ENCODE measurements around the gene PTPN23.
A peak's percentile ranks its signal among the peaks of the same experiment; 100 is the strongest.

PTPN23 gene

DNA sequence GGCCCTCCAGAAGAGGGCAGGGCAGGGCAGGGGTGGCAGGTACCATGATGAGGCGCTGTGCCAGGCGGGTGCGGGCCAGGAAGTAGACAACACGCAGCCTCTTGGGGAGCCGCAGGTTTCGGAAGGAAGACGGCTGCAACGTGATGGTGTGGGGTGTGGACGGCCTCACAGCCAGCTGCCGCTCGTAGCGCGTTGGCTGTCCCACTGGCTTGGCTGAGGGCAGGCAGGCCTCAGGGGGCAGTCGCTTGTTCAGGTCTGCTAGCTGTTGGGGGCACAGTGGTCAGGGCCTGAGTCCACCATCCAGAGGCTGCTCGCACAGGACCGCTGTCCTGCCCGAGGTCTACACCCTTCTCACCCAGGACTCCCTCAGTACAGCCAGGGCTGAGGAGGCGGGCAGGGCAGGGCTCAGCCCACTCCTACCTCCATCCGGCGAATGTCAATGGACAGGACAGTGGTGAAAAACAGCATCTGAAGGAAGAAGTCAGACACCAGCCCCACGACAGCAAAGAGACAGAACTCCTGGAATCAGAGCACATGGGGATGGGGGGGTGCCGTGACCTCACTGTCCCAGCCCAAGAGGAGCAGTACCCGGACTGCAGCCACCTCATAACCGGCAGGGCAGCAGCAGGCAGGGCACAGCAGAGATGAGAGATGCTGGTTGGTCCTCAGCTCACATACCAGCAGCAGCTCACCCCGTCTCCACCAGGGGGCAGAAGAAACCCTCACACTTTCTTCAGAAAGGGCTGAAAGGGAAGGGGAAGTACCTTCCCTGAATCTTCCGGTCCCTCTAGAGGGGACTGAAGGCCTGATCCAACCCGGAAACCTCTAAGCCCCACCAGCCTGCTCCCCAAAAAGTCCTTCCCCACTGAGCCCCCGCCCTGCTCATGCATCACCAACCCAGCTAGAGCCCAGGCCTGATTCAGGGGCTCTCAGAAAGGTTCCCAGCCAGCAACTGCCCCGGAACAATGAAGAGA is 40.0 kb downstream of the PTPN23 start:
- peak; percentile 94 for DNase-seq (ENCODE audit: low spot score)

DNA sequence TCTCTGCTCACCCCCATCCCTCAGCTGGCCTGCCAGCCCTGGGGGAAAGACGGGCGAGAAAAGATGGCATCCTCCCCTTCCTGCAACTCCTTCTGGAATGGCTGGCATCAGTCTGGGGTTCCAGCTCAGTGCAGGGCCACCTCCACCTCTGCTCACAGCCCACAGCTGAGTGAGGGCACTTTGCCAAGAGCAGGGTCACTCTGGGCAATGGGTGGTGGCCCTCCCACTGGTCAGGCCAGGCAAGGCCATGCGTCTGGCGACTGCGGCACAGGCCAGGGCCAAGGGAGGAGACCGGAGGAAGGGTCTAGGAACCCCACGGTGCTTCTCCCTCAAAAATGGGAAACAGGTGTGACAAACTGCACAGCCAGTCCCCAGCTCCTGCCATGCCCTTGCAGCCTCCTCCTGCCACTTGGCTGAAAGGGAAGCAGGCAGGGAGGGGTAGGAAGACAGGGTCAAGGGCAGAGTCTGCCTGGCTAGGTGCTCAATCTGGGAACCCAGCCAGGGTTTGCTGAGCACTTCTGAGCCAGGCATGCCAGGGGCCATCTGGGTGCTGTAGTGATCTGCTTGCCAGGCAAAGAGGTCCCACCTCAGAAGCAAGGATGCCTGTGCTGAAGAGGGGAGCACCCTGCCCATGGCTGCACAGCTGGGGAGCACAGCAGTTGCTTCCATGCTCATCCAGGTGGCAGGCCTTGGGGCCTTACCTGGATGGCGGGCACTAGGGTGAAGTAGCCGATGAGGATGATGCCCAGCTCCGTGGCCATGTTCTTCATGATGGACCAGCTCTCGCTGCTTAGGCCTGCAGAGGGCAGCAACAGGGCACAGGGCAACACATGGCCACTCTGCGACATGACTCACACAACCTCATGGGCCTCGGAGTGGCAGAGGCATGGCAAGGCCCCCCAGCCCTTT is 41.2 kb downstream of the PTPN23 start:
- peak; percentile 58 for DNase-seq (ENCODE audit: low spot score)

- peak; percentile 4 for DNase-seq (ENCODE audit: low spot score)
Measured at GRCh38 chr3:47422743-47423142, 41.9 kb downstream of the PTPN23 start.

- DNase-seq (ENCODE audit: low spot score), result peak; percentile 3
Measured at GRCh38 chr3:47423548-47424145, 42.8 kb downstream of the PTPN23 start.

- peak; percentile 4 for DNase-seq (ENCODE audit: low spot score)
Measured at GRCh38 chr3:47424434-47425382, 43.9 kb downstream of the PTPN23 start.

DNA sequence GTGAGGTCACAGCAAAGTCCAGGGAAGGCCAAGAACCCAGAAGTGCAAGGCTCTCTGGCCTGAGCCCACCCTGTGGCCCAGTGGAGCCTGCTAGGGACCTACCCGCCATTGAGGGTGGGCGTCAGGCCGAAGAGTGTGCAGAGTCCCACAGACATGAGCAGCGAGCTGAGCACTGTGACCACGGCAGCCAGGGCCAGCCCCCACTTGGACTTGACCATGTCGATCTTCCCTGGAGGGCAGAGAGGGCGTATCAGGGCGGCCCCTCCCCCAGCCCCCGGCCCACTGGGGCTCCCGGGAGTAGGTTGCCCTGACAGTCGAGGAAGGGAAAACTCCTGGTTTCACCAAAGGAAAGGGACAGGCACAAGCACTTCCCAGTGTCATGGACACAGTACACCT is 44.6 kb downstream of the PTPN23 start:
- DNase-seq (ENCODE audit: low spot score), result peak; percentile 13

GRCh38 chr3:47425959-47426358 is 45.1 kb downstream of the PTPN23 start:
- peak; percentile 4 for DNase-seq (ENCODE audit: low spot score)

- no peak for DNase-seq (ENCODE audit: low spot score)
Measured at GRCh38 chr3:47427866-47428265, 47.0 kb downstream of the PTPN23 start.

DNA sequence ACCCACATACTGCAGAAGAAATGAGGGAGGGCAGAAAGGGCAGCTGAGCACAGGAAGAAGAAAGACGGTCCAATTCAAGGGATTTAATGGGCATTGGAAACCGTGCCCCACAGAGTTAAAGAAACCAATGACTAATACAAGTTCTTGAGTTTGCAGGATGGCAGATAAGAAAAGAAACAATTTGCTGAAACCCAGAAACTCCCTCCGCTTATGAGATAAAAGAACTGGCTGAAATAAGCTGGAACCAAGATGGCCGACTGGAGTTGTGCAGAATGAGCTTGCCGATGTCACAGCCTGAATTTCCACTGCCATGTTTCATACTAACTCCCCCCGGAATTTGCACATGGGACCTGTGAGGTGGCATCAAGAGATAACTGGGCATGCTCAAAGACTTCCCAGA is 47.8 kb downstream of the PTPN23 start:
- DNase-seq (ENCODE audit: low spot score), result no peak

DNA sequence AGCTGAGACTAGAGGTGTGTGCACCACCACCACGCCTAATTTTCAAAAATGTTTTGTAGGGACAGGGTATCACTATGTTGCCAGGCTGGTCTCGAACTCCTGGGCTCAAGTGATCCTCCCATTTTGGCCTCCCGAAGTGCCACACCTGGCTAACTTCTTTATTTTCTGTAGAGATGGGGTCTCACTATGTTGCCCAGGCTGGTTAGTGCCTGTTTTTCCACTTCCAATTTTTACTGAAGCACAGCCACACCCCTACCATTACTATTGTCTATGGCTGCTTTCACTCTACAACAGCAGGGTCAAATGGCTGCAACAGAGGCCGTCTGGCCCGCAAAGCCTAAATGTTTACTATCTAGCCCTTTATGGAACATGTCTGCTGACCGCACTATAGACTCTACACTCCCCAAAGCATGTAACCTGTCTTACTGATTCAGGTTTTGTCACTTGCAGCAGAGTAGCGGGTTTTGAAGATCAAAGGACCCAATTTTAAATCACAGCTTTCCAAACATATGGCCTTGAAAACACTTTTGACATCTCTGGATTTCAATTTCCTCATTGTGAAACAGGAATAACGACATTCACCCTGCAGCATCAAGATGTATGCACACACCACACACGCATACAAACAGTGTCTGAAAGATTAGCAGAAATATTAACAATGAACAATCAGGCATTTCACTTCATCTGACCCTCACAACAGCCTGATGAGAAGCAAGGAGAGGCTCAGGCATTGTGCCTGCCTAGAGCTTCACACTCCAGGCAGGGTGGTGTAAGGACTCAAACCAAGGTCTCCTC is 48.9 kb downstream of the PTPN23 start:
- no peak for DNase-seq (ENCODE audit: low spot score)

DNA sequence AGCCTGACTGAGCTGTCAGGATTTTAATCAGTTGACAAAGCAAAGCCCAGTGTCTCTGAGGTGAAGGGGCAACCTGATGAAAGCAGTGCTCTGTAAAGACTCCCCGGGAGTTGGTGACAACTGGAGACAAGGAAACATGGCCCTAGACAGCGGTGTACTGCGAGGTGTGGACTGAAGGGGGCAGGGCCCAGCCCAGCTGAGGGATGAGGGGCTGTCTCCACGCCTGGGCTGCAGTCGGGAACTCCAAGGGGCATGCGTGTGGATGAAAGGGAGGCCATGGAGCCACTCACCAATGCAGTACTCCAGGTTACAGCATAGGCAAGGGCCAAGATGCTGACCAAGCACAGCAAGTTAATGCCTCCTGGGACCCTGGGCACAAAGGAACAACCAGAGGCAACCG is 49.8 kb downstream of the PTPN23 start:
- DNase-seq (ENCODE audit: low spot score), result no peak

DNA sequence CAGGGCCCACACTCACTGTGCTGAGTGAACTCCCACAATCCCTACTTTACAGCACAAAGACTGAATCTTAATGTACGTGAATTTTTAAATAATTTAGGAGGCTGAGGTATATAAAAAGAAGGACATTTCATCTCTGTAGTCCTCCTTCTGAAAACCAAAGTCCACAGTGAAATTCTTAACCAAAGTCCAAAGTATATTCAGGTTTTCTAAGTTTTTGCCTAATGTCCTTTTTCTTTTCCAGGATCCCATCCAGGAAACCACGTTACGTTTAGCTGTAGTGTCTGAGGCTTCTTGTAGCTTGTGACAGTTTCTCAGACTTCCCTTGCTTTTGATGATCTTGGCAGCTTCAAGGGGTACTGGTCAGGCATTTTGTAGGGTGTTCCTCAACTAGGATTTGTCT is 50.4 kb downstream of the PTPN23 start:
- DNase-seq (ENCODE audit: low spot score), result no peak

DNA sequence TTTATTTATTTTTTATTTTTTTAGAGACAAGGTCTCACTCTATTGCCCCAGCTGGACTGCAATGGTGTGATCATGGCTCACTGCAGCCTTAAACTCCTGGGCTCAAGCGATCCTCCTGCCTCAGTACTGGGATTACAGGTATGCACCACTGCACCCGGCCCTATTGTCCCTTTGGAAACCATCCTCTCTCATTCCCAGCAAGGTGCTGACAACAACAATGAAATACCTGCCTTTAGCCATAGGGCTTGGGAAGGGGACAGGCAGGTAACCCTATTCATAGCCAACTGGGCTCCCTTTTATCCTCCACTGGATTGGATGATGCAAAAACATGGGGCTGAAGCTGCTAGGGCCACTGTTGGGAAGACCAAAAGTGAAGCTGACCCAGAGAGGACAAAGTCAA is 51.9 kb downstream of the PTPN23 start:
- DNase-seq (ENCODE audit: low spot score), result no peak

DNA sequence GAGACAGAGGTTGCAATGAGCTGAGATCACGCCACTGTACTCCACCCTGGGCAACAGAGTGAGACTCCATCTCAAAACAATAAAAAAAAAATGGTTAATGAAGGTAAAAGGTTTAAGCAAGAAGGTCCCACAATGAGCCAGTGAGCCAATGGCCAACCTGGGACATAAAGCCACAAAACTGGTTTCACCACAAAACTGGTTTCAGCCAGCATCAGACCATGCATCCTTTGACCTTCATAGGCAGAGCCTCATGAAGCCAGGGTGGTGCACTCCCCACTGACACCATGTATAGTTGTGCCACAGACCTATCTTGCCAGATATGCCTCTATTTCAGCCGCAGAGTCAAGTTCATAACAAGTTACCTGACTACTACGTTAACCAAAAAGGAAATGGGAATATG is 53.0 kb downstream of the PTPN23 start:
- DNase-seq (ENCODE audit: low spot score), result no peak

- no peak for DNase-seq (ENCODE audit: low spot score)
Measured at GRCh38 chr3:47434849-47435248, 54.0 kb downstream of the PTPN23 start.

DNA sequence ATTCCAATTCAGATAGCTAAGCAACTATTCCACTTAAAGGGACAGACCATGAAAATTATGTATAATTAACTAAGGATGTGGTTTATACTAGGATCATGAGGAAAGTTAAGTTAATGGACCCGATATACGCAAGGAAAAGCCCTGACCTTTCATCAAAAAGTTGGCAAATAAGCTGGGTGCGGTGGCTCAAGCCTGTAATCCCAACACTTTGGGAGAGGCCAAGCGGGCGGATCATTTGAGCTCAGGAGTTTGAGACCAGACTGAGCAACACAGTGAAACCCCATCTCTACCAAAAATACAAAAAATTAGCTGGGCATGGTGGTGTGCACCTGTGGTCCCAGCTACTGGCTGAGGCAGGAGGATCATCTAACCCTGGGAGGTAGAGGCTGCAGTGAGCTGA is 55.4 kb downstream of the PTPN23 start:
- DNase-seq (ENCODE audit: low spot score), result no peak

DNA sequence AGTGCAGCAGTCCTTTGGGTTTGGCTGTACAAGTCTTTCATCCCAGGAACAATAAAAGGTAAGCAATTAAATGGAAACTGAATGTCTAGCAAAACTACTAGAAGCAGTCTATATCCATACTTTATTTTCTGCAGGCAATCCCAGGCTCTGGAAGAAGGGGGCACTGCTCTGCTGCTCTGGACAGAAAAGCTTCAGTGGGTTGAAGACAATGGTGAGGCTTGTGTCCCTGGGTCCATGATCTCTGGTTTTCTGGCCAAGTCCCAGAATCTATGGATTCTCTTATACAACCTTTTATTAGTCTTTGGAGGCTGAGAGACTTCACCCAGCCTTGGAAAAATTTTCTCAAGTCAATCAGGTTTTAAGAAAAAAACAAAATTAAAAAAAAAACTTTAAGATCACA is 59.3 kb downstream of the PTPN23 start:
- no peak for DNase-seq (ENCODE audit: low spot score)

DNA sequence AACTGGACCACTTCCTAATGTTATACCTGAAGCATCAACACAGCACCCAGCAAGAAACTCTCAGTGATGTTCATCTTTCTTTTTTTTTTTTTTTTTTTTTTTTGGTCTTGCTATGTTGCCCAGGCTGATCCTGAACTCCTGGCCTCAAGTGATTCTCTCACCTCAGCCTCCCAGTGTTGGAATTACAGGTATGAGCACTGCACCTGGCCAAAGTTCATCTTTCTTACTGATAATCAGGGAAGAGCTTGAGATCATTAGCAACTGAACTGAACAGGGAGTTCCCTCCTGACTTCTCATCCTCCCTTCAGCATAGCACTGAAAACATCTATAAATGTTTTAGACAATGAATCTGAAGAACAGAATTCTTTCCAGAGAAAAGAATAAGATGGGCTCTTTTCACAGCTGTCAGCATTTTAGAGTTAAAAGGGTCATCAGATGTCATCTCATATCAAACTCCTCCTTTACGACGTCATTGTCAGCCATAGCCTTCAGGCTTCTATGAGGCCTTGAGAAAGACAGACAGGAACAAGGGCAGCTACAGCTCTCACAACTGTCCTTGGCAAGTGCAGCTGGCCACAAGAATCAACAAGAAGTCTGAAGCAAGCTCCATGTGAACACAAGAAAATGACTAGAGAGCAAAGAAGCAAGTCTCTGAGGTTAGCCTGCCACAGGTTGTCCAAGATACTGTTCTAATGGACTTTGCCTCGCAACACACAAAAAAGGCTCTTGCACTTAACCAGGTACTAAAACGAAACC is 61.2 kb downstream of the PTPN23 start:
- no peak for DNase-seq (ENCODE audit: low spot score)

DNA sequence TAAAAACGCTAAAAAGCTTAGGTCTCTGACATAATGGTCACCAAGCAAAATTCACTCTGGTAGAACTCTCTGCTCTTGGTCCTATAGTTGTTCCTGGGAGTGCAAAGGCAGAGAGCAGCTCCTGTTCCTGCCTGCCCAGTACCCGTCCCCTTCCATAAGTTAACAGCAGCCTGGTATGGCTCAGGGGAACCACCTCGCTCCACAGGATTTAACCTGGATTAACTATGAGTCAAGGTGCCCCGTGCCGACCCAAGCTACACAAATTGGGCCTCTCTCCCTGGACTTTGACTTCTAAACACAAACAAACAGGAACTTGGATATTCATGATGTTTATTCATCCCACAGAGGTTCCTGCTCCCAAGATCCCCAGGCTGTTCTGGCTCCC is 62.8 kb downstream of the PTPN23 start:
- DNase-seq (ENCODE audit: low spot score), result no peak

DNA sequence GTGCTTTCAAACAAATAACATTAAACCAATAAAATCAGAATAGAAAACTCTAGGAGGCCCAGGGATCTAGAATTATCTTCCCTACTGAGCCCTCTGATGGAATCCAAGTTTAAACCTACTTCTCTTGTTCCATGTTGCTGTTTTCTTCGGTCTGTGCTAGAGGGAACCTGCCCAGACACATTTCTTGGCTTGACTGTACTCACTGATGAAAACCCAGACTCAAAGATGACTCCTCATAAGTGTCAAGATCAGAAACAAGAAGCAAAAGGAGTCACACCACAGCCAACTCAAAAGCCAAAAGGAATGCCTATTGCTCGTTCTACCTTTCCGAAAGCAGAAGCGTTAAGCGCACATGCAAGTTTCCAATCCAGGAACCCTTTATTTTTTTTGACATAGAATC is 63.3 kb downstream of the PTPN23 start:
- no peak for DNase-seq (ENCODE audit: low spot score)
